Measurements from ENCODE around the gene GPR4. TPM values are rescaled to one million over a fixed set of nuclear protein-coding genes. Genes with fewer than 3 reads are reported as not detected.

The GPR4 gene
- total RNA-seq, 4 donors from 2014 or later, result 0.18 to 3.4 (median 1.7) TPM

DNA sequence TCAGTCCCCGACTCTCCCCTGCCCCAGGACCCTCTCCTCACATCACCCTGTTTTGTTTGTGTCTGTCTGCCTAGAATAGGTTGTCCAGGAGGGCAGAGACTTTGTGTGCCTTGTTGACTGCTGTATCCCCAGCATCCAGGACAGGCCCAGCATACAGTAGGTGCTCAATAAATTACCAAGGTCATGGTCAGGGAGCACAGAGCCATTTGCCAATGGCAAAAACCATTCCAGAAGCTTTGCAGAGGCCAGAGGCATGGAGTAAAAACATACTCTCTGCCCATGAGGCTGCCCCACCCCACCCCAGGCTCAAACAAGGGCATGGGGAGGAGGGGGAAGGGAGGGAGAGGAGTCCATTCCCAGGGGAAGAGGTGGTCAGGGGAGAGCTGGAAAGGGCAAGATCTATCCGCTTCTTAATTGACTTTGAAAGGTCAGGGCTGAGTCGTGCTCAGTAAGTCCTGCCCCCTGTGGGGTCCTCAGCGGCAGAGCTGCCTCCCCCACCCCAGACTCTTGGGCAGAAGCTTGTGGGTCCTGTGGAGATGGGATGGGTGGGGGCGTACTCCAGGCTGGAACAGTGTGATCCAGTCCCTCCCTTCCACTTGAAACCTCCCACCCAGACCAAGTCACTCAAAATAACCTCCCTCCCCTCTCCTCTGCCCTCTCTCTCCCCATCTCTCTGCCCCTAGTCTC, 4.4 kb downstream of the GPR4 start:
- H3K36me3 ChIP-seq, result no peaks in the 10 kb centered on the region
- TF ChIP-seq, protein P1, sequence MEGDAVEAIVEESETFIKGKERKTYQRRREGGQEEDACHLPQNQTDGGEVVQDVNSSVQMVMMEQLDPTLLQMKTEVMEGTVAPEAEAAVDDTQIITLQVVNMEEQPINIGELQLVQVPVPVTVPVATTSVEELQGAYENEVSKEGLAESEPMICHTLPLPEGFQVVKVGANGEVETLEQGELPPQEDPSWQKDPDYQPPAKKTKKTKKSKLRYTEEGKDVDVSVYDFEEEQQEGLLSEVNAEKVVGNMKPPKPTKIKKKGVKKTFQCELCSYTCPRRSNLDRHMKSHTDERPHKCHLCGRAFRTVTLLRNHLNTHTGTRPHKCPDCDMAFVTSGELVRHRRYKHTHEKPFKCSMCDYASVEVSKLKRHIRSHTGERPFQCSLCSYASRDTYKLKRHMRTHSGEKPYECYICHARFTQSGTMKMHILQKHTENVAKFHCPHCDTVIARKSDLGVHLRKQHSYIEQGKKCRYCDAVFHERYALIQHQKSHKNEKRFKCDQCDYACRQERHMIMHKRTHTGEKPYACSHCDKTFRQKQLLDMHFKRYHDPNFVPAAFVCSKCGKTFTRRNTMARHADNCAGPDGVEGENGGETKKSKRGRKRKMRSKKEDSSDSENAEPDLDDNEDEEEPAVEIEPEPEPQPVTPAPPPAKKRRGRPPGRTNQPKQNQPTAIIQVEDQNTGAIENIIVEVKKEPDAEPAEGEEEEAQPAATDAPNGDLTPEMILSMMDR (IDR thresholded peaks at IDR 0.05), result no peak
- no peak for TF ChIP-seq POLR2A (IDR thresholded peaks at IDR 0.05)
- no peak for DNase-seq
- H3K27me3 ChIP-seq, result peaks cover 0 to 40% of the 10 kb centered on the region in 2 donors
- H3K9me3 ChIP-seq, result no peaks in the 10 kb centered on the region
- H3K4me1 ChIP-seq, result peaks cover 0 to 13% (median 5%) of the 10 kb centered on the region in 4 donors
- H3K27ac ChIP-seq, result peak overlapping the region in 1 of 4 donors; percentile 30
- no peak overlapping the region for H3K4me3 ChIP-seq

- Histone ChIP-seq H3K9me3 (no peaks in the 10 kb centered on the region), H3K4me3 (no peak overlapping the region), H3K27ac (no peak overlapping the region), H3K4me1 (peaks cover 0 to 7% (median 5%) of the 10 kb centered on the region in 4 donors), H3K36me3 (no peaks in the 10 kb centered on the region), H3K27me3 (peaks cover 0 to 24% of the 10 kb centered on the region in 2 donors)
- no peak for TF ChIP-seq POLR2A (IDR thresholded peaks at IDR 0.05)
- TF ChIP-seq, protein P1 (IDR thresholded peaks at IDR 0.05), result no peak
- no peak for DNase-seq
These were observed 6.2 kb downstream of the GPR4 start for GRCh38 chr19:45595814-45596213.

- DNase-seq, result no peak
- Histone ChIP-seq H3K27me3 (peaks cover 0 to 12% of the 10 kb centered on the region in 2 donors), H3K36me3 (no peaks in the 10 kb centered on the region)
These were observed 8.5 kb downstream of the GPR4 start for GRCh38 chr19:45593520-45593919.

GRCh38 chr19:45592366-45592765, 9.6 kb downstream of the GPR4 start:
- no peaks in the 10 kb centered on the region for H3K36me3 ChIP-seq
- H3K27ac ChIP-seq, result no peak overlapping the region
- no peaks in the 10 kb centered on the region for H3K9me3 ChIP-seq
- no peak for TF ChIP-seq POLR2A (IDR thresholded peaks at IDR 0.05)
- TF ChIP-seq, protein P1 (IDR thresholded peaks at IDR 0.05), result no peak
- H3K27me3 ChIP-seq, result peaks cover 0 to under 1% of the 10 kb centered on the region in 2 donors
- DNase-seq, result no peak
- H3K4me1 ChIP-seq, result no peaks in the 10 kb centered on the region
- no peak overlapping the region for H3K4me3 ChIP-seq

More at GRCh38 chr19:45593520-45593919, 8.5 kb downstream of the GPR4 start:
- Histone ChIP-seq H3K9me3 (no peaks in the 10 kb centered on the region), H3K4me1 (peaks cover 0 to 5% (median 4%) of the 10 kb centered on the region in 4 donors), H3K27ac (no peak overlapping the region), H3K4me3 (no peak overlapping the region)
- TF ChIP-seq, protein P1 (IDR thresholded peaks at IDR 0.05), result no peak
- TF ChIP-seq POLR2A (IDR thresholded peaks at IDR 0.05), result no peak

GRCh38 chr19:45591638-45592005, 10.4 kb downstream of the GPR4 start:
- no peaks in the 10 kb centered on the region for H3K9me3 ChIP-seq

More at GRCh38 chr19:45591638-45592005, 10.4 kb downstream of the GPR4 start:
- no peak overlapping the region for H3K4me3 ChIP-seq
- DNase-seq, result no peak
- no peaks in the 10 kb centered on the region for H3K4me1 ChIP-seq
- no peaks in the 10 kb centered on the region for H3K27me3 ChIP-seq
- TF ChIP-seq, protein P1 (IDR thresholded peaks at IDR 0.05), result no peak
- no peak for TF ChIP-seq POLR2A (IDR thresholded peaks at IDR 0.05)
- H3K27ac ChIP-seq, result no peak overlapping the region
- H3K36me3 ChIP-seq, result no peaks in the 10 kb centered on the region

All from Peyer's patch (tissue), 4 donors.